Brain pericyte (primary cell): Measurements from ENCODE around the gene GHITM.
"Not testable (repeated sequence)": the region's sequence is repeated elsewhere in the genome, so short reads cannot be mapped to it uniquely, and the experiment has no call there.

Source experiments
- DNase-seq: peaks from one replicate; pipeline ENCODE4 v3.0.0-alpha.2; 2012; ENCODE audit warnings: low read depth, low spot score

GHITM gene

GRCh38 chr10:84148006-84148597 lies 8.8 kb downstream of the GHITM start:
- DNase-seq = not testable (repeated sequence)

DNA sequence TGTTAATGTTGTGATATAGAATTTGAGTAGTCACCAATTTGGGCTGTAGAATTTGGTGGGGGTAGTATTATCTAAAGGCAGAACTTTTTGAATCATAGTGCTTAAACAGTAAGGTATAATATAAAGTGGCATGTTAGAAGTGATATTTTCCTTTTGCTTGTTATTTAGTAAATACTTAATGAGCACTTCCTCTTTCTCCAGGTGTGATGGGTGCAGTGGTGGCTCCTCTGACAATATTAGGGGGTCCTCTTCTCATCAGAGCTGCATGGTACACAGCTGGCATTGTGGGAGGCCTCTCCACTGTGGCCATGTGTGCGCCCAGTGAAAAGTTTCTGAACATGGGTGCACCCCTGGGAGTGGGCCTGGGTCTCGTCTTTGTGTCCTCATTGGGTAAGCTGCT lies 10.5 kb downstream of the GHITM start:
- no peak for DNase-seq

DNA sequence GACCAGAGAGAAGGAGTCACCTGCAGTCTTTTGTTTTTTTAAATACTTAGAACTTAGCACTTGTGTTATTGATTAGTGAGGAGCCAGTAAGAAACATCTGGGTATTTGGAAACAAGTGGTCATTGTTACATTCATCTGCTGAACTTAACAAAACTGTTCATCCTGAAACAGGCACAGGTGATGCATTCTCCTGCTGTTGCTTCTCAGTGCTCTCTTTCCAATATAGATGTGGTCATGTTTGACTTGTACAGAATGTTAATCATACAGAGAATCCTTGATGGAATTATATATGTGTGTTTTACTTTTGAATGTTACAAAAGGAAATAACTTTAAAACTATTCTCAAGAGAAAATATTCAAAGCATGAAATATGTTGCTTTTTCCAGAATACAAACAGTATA lies 13.5 kb downstream of the GHITM start:
- DNase-seq = no peak

DNA sequence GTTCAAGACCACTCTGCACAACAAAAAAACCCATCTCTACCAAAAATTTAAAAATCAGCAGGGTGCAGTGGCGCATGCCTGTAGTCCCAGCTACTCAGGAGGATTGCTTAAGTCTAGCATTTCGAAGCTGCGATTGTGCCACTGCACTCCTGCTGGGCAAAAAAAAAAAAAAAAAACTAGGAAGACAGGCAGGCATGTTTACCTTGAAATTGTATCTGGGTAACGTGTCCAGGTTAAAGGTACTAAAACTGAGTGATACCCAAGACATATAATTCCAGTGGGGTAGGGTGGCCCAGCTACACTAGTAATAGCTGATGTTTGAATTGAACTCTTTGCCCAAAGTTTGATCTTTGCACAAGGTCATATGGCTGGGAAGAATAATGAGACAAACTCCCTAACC lies 16.2 kb downstream of the GHITM start:
- DNase-seq = no peak

DNA sequence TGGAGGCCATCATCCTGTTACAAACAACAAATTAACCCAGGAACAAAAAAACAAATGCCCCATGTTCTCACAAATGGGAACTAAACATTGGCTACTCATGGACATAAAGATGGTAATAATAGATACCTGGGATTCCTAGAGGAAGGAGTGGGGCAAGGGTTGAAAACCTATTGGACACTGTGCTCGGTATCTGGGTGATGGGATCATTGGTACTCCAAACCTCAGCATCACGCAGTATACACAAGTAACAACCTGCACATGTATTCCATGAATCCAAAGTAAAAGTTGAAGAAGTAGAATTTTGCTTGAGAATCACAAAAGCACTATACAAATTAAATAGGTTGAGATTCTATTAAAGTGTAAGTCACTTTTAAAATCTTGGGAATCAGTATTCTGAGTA lies 16.7 kb downstream of the GHITM start:
- DNase-seq = no peak

GRCh38 chr10:84156768-84157167 lies 17.5 kb downstream of the GHITM start:
- no peak for DNase-seq

- no peak for DNase-seq
These were observed 18.8 kb downstream of the GHITM start for GRCh38 chr10:84158061-84158460.

DNA sequence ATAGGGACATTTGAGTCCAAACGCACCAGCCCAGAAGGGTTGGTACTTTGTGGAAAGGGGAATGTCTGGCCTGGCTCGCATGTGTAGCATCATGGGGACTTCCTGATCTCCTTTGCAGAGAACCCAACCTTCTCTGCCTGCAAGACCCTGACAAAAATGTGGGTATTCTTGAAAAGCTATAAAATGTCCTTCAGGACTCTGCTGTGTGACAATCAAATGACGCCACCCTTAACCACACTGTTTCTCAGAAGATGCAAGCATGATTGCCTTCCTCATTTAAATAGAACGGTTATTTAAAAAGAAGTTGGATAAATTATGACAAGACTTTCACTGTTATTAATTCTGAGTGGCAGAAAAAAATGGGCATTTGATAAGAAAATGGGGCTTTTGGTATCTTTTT lies 19.2 kb downstream of the GHITM start:
- no peak for DNase-seq

GRCh38 chr10:84159076-84159685 lies 19.9 kb downstream of the GHITM start:
- DNase-seq = no peak

GRCh38 chr10:84160663-84161362 lies 21.5 kb downstream of the GHITM start:
- DNase-seq = no peak

- DNase-seq = no peak
These were observed 24.7 kb downstream of the GHITM start for GRCh38 chr10:84163996-84164395.

DNA sequence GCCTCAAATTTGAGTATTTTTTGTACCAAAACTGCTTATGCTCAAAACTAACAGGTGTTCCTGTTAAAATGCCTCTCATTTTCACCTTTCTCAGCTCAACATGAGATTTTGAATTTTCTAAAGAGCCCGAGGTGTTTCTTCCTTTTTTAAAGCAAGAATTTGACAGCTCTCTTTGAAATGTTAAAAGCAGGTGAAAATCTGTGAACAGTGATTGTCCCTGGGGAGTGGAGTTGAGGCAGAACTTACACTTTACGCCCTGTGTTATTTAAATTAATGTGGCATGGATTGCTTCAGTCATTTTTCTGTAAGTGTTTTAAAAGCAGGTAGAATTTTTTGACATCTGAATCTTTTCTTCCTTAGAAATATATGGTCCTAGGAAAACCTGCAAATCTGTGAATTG lies 25.1 kb downstream of the GHITM start:
- DNase-seq = no peak

GRCh38 chr10:84166620-84167288 lies 27.4 kb downstream of the GHITM start:
- DNase-seq = no peak

DNA sequence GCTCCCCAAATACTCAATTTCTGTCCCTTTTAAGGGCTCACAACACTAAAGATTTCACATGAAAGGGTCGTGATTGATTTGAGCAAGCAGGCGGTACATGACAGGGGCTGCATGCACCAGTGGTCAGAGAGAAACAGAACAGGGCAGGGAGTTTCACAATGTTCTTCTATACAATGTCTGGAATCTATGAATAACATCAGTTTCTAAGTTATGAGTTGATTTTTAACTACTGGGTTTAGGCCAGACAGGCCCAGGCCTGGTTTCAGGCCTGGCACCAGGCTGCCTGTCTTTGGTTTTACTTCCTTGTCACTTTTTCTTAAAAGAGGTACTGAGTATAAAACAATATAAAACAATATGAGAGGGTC lies 28.0 kb downstream of the GHITM start:
- not testable (repeated sequence) for DNase-seq

DNA sequence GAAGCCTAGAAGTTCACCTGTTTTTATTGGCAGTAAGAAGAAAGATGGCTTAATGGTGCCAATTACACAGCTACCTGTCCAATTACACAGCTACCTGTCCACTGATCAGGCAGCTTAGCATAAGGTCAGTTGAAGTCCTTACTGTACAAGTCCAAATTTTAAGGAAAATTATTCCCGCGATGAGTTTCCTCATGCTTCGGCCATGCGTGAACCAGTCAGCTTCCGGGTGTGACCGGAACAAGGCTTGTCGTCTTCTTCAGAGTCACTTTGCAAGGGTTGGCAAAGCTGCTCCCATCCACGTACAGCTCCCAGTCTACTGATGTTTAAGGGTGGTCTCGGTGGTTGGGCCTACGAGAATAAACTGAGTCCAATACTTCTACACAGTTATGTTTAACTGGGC lies 29.1 kb downstream of the GHITM start:
- not testable (repeated sequence) for DNase-seq

- DNase-seq = not testable (repeated sequence)
These were observed 31.9 kb downstream of the GHITM start for GRCh38 chr10:84171237-84171636.

DNA sequence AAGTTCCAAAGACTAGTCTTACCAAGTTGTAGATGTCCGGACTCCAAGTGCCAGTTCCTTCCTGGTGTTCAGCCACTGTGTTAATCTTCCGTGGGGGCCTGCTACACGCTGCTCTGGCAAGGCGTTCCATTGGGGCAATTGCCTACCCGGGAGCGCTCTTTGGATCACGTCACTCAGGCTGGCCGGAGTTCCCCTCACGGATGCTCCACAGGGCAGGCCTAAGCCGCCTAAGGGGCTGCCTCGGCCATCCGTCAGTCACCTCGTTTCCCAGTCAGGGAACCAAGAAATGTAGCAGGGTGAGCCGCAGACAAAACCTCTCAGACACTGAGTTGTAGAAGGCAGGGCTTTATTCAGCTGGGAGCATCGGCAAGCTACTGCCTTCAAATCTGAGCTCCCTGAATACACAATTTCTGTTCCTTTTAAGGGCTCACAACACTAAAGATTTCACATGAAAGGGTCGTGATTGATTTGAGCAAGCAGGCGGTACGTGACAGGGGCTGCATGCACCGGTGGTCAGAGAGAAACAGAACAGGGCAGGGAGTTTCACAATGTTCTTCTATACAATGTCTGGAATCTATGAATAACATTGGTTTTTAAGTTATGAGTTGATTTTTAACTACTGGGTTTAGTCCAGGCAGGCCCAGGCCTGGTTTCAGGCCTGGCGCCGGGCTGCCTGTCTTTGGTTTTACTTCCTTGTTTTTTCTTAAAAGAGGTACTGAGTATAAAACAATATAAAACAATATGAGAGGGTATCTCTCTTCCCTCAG lies 32.6 kb downstream of the GHITM start:
- DNase-seq = not testable (repeated sequence)

- no peak for DNase-seq
These were observed 33.4 kb downstream of the GHITM start for GRCh38 chr10:84172467-84173356.

GRCh38 chr10:84173501-84173929 lies 34.2 kb downstream of the GHITM start, which contains the start of gene GPR15LG:
Gene GPR15LG (plus strand): TSS chr10:84173801. CDS start chr10:84173852, 51 bp downstream.
- no peak for DNase-seq

- no peak for DNase-seq
These were observed 36.1 kb downstream of the GHITM start for GRCh38 chr10:84175436-84175835.

DNA sequence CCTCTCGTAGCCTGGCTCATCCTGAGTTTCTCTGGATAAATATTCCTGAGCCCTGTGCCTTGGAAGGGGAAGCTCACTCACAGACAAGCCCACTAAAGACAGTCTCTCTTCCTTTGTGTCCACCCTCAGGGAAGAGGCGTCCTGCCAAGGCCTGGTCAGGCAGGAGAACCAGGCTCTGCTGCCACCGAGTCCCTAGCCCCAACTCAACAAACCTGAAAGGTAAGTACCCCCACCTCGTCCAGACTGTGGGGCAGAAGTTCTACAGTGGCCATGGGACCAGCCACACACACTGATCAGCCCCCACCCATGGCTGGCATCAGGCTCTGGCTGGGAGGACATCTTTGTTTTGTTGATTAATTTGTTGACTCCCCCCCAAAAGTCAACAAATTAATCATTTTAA lies 37.0 kb downstream of the GHITM start:
- no peak for DNase-seq
